ENCODE measurements around the gene BTBD19. TPM values are rescaled to one million over a fixed set of nuclear protein-coding genes. Genes with fewer than 3 reads are reported as not detected.

Gene BTBD19
- total and polyA plus RNA-seq, 9 of the 15 experiments (the other 6 are each of a cell fraction or from before 2014, with no cell fraction given), result 0.22 to 2.0 (median 0.95) TPM

GRCh38 chr1:44807364-44808062, 810 bp upstream of the BTBD19 start (continued):
- TF ChIP-seq NR3C1 (CRISPR knock-in tag; IDR thresholded peaks at IDR 0.05) (no peak), CREB3 (tag; conservative IDR thresholded peaks at IDR 0.05; ENCODE audit: low read depth) (peak; percentile 97), SFPQ (IDR thresholded peaks at IDR 0.05; ENCODE audit: low read depth, low read length) (no peak), ESRRA (IDR thresholded peaks at IDR 0.05; ENCODE audit: borderline replicate concordance, low read depth) (peak; percentile 92), MCM3 (IDR thresholded peaks at IDR 0.05) (no peak), XRCC3 (IDR thresholded peaks at IDR 0.05) (no peak), DNMT1 (IDR thresholded peaks at IDR 0.05) (0 out of 2 replicates have a peak, but pooled peaks have one; percentile 42), L3MBTL2 (IDR thresholded peaks at IDR 0.05) (peak; percentile 99), DLX4 (CRISPR knock-in tag; IDR thresholded peaks at IDR 0.05) (no peak), PURB (CRISPR knock-in tag; IDR thresholded peaks at IDR 0.05; ENCODE audit: low read depth) (no peak), ZKSCAN1 (IDR thresholded peaks at IDR 0.05; ENCODE audit: low read depth, low read length) (peak; percentile 15; the same call in 1 of the 2 replicates), CREBBP (IDR thresholded peaks at IDR 0.05; ENCODE audit: low read depth, low read length) (no peak), ZNF512 (tag; IDR thresholded peaks at IDR 0.05) (no peak), NFE2L1 (tag; IDR thresholded peaks at IDR 0.05; ENCODE audit: borderline replicate concordance, low read depth) (peak; percentile 40; the same call in 1 of the 2 replicates), MNT (conservative IDR thresholded peaks at IDR 0.05) (peak; percentile 98 to 99), ZNF589 (CRISPR knock-in tag; IDR thresholded peaks at IDR 0.05; ENCODE audit: low read depth) (peak; percentile 95), PRDM10 (IDR thresholded peaks at IDR 0.05; ENCODE audit: partially characterized antibody) (peak; percentile 8)

Data from K562 (cell line).